Fibroblast of skin of abdomen (primary cell): ENCODE results near the gene FAM222A.

ENCODE experiments used
- DNase-seq: peaks from one replicate; pipeline ENCODE4 v3.0.0-alpha.2; 2013

The FAM222A gene

DNA sequence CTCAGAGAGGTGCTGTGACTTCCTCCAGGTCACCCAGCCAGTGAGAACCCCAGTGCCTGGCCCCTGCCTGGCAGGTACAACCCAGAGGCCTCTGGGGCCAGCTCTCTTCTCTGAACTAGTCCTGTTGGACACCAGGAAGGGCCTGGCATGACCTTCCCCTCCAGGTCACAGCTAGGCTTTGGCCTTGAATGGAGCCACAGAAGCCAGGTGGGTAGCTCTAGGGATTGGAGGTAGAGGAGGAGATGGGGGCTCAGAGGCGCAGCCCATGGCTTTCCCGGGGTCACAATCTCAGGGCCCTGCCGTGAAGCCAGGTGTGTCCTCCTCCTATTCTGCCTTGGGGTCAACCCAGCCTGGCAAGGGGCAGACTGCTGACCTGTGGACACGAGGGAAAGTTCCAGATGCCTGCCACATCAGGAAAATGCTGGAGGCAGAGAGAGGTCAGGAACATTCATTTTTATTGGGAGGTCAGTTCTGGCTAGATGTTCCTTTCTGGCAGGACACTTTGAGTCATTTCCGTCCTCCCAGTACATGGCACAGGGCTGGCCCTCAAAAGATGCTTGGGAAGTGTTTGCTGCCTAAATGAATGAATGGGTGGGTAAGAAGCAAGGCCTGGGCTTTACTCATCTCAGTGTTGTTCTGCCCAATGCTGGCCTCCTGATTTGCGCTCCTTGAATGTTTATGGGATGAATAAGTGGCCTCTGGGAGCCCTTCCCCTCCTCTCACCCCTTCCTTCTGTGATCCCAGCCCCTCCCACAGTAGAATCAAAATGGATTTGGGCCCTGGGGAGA is 25.4 kb downstream of the FAM222A start:
- DNase-seq = no peak

DNA sequence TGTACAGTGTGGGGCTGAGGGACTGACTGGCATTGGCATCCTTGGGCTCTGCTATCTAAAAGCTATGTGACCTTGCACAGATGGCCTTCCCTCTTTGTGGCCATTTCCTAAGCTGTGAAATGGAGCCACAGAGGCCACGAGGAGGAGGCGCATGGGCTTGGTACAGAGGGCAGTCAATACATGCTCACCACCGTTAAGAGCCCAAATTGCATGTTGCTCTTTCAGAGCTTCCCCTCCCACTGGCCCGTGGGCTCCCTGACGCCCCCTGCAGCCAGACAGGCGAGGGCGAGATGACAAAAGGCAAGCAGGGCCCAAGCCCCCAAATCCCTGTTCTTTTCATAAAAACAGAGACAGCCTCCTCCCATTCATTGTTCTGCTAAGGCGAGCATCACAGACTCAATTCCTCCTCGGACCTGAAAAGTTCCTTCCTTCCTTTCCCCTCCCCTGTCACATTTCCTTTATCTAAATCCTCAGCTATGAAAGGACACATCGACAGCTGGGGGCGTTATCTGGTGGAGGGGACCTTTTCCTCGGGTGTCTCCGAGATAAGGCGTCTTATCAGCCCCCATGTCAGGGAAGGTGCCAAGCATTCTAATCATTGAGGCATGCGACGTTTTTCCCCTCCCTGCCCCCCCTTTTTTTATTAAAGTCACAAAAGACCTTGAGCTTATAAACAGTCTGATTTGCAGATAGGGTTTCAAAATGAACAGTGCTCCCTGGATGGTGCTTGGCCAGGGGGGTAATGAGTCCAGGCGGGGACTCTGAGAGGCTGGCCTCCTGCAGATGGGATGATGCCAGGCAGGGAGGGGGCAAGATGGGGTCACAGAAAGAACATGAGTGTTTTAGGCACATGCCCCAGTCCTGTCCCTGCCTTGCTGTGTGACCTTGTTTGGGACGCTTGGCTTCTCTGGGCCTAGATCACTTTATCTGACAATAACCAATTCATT is 26.4 kb downstream of the FAM222A start:
- DNase-seq = no peak

DNA sequence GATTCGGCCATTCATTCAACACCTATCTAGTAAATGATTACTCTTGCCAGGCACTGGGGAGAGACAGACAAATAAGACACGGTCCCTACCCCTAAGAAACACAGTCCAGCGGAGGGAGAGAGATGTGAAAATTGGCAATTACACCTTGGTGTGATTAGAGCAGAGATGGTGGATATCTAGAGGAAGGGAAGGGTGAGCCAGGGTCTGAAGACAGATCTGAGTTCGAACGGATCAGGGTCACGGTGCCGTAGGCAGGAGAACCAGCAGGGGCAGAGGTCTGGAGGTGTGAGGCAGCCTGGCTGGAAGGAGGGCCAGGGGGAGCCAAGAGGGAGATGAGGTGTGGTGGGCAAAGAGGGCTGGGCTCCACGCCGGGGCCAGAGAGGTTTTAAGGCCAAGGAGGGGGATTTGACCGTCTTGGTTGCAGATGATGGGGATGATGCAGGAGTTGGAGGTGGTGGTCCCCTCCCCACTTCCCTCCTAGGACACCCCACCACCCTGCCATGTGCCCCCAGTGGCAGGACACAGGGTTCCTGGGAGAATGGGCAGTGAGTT is 27.1 kb downstream of the FAM222A start:
- no peak for DNase-seq

DNA sequence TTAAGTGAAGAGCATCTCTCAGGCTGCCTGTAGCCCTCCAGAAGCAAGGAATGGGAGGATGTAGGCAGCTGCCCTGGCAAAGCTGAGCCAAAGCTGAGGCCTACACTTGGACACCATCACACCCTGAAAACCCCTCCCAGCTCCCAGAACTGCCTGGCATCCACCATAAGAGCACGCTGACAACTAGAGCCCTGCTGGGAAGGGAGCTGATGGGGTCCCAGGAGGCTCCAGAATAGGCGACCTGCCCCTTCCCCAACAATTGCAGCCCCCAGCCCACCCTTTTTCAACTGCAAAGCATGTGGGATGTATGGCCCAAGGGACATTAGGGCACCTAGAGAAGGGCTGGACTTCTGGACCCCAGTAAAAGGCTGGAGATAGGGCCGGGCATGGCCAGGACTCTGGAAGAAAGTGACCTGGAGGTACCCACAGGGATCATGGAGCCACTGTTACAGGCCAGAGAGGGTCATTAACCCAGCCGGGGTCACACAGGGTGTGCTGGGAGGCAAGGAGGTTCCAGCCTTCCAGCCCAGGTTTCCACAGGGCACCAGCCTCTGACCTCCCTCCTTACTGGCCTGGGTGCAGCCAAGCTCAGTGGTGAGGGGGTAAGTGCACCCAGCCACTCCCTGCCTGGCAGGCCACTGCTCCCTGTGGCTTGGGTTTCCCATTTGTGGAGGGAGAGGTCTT is 27.8 kb downstream of the FAM222A start:
- no peak for DNase-seq

DNA sequence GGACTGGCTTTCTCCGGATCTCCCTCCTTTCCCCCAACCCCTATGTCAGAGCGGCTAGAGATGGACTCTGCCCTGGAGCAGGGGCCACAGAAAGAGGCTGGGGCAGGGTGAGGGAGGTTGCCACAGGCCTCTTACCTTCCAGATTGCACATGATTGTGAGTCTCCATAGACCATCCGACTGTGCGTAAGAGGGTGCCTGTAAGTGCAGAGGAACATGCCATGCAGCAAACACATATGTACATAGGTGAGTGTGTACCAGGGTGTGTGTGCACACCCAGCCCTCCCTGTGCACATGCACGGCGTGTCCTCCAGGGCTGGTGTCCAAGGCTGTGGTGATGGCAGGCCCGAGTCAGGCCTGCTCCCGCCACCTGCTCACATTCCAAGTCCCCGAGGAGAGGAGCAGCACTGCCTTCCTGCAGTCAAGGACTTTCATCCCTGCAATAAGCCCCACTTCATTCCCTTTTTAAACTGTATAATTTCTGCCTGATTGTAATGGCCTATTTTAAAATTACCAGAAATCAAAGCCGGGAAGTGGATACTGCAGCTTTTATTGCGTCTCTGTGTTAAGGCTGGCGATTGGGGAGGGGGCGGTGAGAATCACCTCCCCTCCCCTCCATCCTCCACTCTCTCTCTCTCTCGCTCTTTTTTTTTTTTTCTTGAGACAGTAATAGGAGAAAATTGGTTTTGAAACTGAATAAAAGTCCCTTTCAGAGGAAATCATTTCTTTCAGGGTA is 28.5 kb downstream of the FAM222A start:
- no peak for DNase-seq

DNA sequence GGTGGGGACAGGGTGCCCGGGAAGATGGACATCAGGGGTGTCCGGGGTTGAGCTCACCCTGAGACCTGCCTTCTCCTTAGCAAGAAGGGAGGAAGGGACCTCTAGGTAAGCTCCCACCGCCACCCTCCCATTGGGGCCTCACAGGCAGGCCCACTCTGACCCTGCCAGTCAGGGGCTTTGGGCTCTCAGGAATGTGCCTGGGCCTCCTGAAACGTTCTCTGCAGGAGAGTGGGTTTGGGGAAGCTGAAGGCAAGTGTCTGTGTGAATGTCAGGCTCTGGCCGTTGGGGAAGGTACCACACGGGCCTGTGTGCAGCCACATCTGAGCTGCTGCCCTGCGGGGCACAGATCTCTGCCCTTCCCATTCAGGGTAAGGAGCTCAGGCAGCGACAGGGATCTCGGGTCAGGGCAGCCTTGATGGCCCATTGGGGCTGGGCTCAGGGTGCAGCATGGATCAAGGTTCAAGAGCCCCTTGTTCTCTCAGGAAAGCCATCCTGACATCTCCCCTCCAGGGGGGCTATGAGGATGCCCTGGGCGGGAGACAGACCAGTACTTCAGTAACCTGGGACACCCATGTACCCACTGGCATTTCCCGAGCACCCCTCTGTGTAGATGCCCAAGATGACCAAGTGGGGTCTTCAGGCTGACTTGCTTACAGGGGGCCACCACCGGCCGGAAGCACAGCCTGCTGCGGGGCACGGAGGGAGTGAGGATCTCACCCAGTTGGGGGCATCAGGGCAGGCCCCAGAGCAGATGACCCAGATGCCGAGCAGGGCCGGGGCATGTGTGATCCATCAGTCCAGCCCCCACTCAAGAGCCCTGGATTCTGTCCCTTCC is 29.7 kb downstream of the FAM222A start:
- no peak for DNase-seq

DNA sequence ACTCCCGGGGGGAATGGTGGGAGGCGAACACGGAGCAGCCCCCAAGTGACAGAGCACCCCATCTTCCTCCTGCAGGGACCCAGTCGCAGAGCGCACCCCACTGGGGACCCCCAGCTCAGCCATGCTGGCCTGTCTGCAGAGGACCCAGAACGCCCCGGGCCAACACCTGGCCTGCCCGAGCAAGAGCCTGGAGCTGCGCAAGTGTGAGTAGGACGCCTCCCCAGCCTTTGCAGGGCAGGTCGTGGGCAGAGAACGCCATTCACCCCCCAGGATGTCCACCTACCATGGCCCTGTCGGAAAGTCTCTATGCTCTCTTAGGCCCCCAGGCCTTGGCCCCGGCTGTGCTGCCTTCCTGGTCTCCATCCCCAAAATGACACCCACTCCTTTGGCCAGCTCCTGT is 30.4 kb downstream of the FAM222A start:
- DNase-seq = no peak

DNA sequence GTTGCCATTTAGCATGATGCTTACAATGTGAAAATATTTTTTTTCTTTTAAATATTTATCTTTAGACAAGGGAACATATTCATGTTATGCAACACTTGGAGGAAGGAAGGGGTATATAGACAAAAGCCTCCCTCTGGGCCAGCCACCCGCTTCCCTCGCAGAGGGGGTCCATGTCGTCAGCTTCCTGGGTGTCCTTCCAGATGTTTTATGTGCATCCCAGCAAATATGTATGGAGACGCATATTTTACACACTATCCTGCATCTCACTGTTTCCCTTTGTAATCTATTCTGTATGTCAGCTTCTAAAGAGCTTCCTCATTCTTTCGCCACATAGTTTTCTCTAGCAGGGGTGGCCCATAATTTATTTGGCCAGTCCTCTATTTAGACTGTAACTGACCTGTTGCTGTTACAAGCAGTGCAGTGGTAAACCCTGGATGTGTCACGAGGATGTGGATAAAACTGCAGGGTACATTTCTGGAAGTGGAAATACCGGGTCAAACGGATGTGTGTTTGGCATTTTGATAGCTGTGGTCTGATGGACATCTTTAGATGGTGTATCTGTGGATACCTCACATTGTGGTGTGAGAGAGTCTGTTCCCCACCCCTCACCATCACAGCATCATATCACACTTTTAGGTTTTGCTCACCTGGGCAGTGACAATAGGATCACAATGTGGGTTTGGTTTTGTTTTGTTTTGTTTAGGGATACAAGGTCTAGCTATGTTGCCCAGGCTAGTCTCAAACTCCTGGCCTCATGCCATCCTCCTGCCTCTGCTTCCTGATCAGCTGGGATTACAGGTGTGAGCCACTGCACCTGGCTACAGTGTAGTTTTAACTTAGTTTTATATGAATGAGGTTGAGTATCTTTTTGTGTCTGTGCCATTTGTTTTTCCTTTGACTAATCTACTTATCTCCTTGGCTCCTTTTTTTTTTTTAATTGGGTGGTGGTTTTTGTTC is 31.6 kb downstream of the FAM222A start:
- peak; percentile 10 for DNase-seq

DNA sequence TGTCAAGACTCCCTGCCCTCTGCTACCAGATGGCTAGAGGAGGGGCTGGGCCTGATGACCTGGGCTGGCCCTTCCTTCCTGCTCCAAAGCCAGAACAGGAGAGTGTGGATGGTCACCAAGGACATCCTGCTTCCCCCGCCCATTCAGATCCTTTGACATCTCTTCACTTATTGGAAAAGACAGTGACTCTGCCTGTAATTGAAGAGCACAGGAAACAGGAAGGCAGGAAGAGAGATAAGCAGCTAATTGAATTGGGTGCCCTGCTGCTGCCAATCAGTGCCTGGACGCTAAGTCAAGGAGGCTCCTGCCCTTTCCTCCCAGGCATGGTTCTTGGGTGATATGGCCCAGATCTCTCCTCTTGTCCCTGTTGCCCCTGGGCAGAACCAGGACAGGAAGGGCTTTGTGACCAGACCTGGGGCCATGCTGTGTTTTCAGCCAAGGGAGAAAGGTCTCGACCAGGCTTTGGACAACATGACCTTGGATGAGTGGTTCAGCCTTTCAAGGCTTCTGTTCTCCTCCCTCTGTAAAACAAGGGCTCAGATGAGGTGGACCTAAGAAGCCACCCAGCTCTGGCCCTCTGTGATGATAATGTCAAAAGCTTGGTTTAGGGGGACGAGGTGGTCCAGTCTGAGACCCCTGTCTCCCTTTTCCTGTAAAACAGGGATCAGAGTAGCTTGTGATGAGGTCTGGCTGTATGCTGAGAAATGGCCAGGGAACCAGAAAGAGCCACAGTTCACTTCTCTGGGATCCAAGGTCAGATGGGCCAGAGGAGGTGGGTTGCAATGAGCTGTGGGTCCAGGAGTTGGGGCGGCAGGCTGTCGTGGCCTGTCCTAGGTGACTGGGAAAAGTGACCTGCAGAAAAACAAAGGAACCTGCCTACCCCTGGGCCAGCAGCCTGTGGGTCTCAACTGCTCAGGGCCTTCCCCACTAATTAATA is 38.8 kb downstream of the FAM222A start:
- DNase-seq = no peak

DNA sequence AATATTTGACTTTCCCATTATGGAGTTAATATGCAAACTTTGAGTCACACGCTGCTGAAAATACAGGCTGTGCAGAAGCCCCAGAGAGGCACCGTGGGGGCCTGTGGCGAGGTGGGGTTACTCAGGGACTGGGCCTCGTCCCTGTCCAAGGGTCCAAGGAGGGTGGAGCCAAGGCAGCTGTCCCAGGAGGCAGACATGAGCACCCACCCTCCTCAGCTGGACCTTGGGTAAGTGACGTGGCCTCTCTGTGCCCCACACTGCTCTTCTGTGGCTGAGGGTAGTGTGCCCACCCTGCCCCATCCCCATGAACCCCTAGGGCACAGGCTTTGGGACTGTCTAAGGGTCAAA is 39.4 kb downstream of the FAM222A start:
- DNase-seq = no peak

DNA sequence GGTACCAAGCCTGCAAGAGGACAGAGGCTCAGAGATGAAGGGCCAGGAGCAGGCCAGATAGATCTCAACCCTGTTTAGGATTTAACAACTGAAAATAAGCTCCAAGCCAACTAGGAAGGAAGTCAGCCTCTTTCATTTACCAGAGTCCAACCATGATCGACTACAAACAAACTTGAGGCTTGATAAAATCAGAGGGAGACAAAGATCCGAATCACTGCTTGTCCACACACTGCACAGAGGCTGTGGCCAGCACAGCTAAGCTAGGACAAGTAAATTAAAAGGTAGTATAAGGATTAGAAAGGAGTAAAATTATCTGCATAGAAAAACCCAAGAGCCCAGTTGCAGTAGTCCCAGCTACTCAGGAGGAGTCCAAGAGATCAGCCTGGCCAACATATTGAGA is 40.3 kb downstream of the FAM222A start:
- no peak for DNase-seq

DNA sequence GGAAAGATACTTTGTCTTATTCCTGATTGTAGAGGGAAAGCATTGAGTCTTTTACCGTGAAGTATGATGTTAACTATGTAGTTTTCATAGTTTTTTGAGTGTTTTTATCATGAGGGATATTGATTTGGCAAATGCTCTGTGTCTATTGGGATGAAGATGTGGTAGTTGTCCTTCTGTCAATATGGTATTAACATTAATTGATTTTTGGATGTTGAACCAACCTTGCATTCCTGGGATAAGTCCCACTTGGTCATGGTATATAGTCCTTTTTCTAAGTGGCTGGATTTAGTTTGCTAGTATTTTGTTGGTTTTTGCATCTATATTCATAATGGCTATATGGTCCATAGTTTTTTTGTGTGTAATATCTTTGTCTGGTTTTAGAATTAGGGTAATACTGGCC is 42.8 kb downstream of the FAM222A start:
- no peak for DNase-seq

DNA sequence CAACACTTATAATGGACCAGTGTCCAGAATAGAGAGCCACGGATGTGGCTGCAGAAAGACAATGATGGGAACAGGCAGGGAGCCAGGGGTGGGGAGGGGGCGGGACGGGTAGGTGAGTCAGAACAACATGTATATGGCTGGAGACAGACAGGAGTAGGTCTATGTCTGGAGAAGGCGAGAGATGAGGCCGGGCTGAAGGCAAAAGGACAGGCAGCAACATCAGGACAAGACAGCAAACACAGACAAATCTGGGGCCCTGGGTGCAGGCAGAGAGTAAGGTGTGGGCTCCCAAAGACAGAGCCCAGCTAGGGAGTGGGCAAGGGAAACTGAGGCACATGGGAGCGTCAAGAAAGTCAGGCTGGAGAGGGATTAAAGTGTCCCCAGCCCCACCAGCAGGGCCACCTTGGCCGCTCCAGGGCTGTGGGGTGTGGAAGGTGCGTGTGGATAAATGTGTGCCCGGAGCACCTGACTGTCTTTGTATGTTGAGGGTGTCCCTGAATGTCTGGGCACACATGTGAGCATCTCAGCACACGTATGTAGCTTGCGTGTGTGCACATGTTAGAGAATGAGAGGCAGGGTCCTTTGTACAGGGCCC is 44.1 kb downstream of the FAM222A start:
- DNase-seq = no peak

DNA sequence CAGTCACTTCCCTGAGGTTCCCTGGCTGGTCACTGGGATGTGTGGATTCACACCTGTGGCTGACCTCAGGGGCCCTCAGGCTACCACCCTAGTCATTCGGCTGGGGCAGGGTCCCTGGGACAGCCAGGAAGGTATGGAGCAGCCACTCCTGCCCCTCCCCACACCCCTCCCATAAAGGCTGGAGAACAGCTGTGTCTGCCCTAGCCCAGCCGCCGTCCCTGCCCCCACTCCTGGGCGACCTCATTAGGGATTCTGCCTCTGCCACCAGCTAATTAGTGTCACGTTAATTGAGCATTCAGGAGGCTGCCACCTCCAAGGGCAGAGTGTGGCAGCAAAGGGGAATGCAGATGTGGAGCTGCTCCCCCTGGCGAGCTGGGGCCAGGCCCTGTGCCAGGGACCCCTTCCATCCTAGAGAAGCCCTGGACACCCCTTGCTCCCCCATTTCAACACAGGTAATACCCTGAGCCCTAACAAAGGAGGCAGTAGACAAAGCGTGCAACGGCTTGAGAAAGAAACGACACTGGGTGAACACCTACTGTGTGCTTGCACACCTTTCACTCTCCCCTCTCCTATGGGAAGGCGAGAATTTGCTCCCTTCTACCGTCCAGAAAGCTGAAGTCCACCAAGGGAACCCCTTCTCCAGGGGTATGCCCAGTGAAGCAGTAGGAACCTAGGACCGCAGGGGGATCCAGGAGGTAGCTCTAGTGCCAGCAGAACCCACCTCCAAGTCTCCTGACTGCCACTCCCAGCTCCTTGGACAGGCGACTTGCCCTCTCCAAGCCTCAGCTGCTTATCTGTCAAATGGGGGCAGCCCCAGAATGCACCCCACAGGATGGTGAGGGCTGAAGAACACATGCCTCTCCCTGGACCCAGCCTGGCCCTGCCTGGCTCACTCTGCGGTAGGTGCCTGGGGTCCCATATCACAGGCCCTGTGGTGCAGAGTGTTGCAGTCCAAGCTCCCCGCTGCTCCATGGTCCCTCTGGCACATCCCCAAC is 45.1 kb downstream of the FAM222A start:
- DNase-seq = no peak

DNA sequence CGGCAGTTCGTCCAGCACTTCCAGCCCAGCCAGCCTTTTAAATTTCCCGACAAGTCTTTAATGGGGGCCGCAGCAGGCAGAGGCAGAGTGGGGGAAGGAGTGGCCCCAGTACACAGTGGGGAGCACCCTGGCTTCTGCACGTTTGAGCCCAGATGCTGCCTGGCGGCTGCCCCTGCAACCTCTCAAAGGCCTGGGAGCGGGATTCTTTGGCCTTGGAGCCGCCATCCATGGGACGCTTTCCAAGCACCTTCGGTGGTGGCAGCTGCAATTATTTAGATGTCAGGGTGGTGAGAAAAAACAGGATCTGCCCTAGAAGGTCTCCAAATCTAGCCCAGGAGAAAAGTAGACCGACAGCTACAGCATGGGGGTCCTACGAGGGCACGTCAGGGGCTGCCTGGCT is 46.0 kb downstream of the FAM222A start:
- no peak for DNase-seq

DNA sequence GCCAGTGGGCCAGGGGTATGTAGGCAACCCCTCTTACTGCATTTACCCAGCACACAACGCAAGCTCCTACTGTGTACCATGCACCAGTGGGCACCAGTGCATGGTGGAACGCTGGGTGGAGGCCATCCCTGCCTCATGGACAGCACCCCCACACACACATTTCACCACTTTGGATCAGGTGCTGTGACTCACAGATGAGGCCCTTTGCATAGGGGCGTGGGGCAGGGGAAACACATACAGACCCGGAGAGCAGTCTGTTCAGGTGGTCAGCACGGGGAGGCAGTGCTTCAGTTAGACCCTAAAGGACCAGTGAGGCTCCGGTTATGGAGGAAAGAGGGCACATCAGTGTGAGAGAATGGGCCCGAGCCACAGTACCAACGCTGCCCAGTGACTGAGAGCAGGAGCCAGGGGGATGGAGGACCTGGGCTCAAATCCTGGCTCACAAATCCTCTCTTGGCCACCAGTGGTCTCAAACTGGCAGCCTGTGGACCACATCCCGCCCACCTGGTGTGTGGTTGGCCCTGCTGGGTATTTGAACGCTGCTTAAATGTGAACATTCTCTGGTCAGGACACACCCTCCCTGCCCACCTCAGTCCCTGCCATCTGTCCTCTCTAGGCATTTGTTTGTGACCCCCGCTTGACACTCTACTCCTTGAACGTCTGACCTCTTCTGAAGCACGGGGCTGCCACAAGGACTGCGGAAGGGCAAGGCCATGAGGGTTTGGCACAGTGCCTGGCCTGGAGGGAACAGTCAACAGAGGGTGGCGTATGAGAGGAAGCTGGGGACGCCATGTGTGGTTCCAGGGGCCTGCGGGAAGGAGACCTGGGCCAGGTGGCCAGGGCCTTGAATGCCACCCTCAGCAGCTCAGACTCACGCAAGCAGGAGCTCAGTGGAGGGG is 46.7 kb downstream of the FAM222A start:
- no peak for DNase-seq
